Measurements from ENCODE around the gene FUCA1. TPM values are rescaled to one million over a fixed set of nuclear protein-coding genes. Genes with fewer than 3 reads are reported as not detected.

FUCA1 gene
- polyA plus RNA-seq, 3 donors, result 13.8 to 17.1 (median 14.5) TPM

GRCh38 chr1:23796466-23797271 is 71.4 kb downstream of the FUCA1 start:
- 55 to 76% (median 73%) methylated on average over 15 to 17 of the region's 17 CpGs for WGBS, 3 donors
- no peak overlapping the region for H3K27ac ChIP-seq (ENCODE audit: low read depth, low read length)

GRCh38 chr1:23795676-23796465 is 72.2 kb downstream of the FUCA1 start:
- whole genome bisulfite sequencing, 3 donors, result 70 to 80% (median 77%) methylated on average over 16 of the region's 16 CpGs
- H3K27ac ChIP-seq (ENCODE audit: low read depth, low read length), result no peak overlapping the region

Other genes with a start within 250 kb of the FUCA1 start
- gene RPL11, start 176.5 kb downstream of the FUCA1 start, polyA plus RNA-seq, result 1,000 to 10,000 TPM; 1,585 to 4,817 (median 2,703) TPM
- 10 to 100 TPM; 15.7 to 31.1 (median 24.2) TPM for gene ELOA, start 124.8 kb downstream of the FUCA1 start, polyA plus RNA-seq
- 10 to 100 TPM; 23.6 to 41.9 (median 38.8) TPM for gene PITHD1, start 89.9 kb downstream of the FUCA1 start, polyA plus RNA-seq
- gene LYPLA2, start 77.1 kb downstream of the FUCA1 start, polyA plus RNA-seq, result 10 to 100 TPM; 29.9 to 46.0 (median 41.2) TPM
- 10 to 100 TPM; 12.8 to 36.2 (median 15.4) TPM for gene GALE, start 67.5 kb downstream of the FUCA1 start, polyA plus RNA-seq
- 10 to 100 TPM; 27.3 to 40.5 (median 38.9) TPM for gene HMGCL, start 42.9 kb downstream of the FUCA1 start, polyA plus RNA-seq
- gene CNR2, start 45.1 kb upstream of the FUCA1 start, polyA plus RNA-seq, result under 1 TPM; 0.03 to 0.11 (median 0.06) TPM
- gene PNRC2, start 91.5 kb upstream of the FUCA1 start, polyA plus RNA-seq, result 100 to 1,000 TPM in 1 of 3 donors, 10 to 100 TPM in 2; 27.6 to 113 (median 85.2) TPM
- gene SRSF10, start 112.0 kb upstream of the FUCA1 start, polyA plus RNA-seq, result 10 to 100 TPM; 27.4 to 61.7 (median 56.8) TPM
- under 1 TPM; 0.33 to 0.76 (median 0.34) TPM for gene MYOM3, start 243.8 kb upstream of the FUCA1 start, polyA plus RNA-seq

All from adipose tissue (tissue), 3 donors.